Dermis blood vessel endothelial cell (primary cell): ENCODE results near the gene MAPKAPK3. TPM values are rescaled to one million over a fixed set of nuclear protein-coding genes. Genes with fewer than 3 reads are reported as not detected.
"Not testable (repeated sequence)": the region's sequence is repeated elsewhere in the genome, so short reads cannot be mapped to it uniquely, and the experiment has no call there.

Source experiments
- DNase-seq: peaks from one replicate; pipeline ENCODE4 v3.0.0; 2010
- total RNA-seq: library from RNA; depleted of rRNA; stranded (reverse); fragments of >200 nt; gene quantifications from 2 replicates; pipeline ENCODE4 v1.2.3, GENCODE V29; 2014

Gene MAPKAPK3
- total RNA-seq, 1 donor from 2014 or later = 9.2 TPM

DNA sequence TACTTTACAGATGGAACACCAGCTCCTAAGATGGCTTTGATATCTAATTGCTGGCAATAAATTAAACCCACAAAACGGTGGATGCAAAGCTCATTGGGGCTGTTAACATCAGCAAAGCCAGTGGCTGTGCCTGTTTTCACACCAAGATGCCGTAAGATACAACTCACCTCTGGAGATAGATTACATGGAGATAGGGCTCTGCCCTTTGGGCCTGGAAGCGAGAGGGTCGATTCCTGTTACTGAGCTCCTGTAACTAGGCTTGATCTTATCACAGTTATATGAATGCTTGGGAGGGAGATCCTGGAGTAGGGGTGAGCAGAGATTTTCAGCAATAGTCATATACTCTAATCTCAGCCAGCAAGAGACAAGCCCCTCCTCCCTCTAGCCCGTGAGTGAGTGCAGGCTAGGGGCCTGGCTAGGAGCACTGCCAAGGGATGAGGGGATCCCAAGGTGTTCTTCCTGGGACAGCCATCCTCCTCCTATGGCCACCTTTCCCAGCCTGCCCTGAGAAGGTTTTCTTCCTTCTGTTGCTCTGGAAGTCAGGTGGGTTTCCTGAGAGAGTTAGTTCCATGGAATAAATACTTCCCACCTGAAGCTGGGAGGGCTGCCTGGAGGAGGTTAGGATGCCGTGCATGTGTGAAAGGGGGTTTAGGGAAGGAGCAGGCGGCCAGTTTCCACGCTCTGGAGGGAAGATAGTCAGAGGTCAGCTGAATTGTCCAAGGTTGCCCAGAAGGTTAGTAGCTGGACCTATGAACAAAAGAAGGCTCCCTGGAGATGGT lies 39.7 kb downstream of the MAPKAPK3 start:
- DNase-seq = no peak

GRCh38 chr3:50657407-50657806 lies 40.5 kb downstream of the MAPKAPK3 start:
- DNase-seq = no peak

GRCh38 chr3:50657816-50658215 lies 40.9 kb downstream of the MAPKAPK3 start:
- DNase-seq = no peak

- DNase-seq = no peak
Measured at GRCh38 chr3:50658416-50658815, 41.5 kb downstream of the MAPKAPK3 start.

DNA sequence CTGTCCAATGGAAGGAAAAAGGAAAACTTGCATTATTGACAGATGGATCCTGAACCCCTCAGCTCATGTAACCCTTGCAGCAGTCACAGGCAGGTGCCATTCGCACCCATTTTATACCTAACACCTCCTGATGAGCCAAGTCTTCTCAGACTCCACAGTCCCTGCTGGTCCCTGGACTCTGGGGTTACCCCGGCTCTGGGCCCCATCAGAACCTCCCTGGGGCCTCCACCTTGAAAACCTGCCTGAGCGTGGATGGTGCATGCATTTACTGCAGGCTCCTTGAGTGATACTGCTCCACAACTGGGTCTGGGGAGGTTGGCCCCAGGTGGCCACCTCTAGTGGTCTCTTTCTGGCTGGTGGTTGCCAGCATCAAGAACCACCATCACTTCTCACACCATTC lies 41.9 kb downstream of the MAPKAPK3 start:
- no peak for DNase-seq

DNA sequence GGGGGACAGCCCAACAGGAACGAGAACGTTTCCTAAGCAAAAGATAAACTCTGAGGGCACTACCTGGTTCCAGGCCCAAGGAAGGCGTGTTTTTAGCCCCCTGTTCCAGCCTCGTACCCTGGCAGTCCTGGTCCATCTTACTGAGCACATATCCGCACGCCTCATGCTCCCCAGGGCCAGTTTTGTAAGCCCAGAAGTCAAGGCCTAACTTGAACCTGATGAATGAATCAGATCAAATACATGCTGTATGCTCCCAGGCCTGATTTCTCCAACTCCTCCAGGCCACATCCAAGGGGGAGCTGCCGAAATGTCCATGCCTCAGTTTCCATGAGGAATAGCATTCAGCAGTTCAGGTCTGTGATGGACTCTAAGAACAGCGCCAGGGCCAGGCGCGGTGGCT lies 43.4 kb downstream of the MAPKAPK3 start:
- no peak for DNase-seq

DNA sequence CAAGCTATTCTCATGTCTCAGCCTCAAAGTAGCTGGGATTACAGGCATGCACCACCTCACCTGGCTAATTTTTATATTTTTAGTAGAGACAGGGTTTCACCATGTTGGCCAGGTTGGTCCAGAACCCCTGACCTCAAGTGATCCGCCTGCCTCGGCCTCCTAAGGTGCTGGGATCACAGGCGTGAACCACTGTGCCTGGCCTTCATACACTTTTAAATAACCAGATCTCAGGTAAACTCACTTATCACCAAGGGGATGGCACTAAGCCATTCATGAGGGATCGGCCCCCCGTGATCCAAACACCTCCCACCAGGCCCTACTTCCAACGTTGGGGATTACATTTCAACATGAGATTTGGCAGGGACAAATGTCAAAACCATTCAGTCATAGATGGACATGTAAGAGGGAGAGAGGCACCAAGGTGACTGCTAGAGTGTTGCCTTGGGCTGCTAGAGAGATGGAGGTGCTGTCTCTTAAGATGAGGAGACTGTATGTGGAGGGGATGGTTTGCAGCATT lies 44.4 kb downstream of the MAPKAPK3 start:
- DNase-seq = no peak

- DNase-seq = no peak
Measured at GRCh38 chr3:50662408-50662807, 45.5 kb downstream of the MAPKAPK3 start.

GRCh38 chr3:50665081-50665840 lies 48.3 kb downstream of the MAPKAPK3 start:
- no peak for DNase-seq

- not testable (repeated sequence) for DNase-seq
Measured at GRCh38 chr3:50665841-50666115, 48.8 kb downstream of the MAPKAPK3 start.

- no peak for DNase-seq
Measured at GRCh38 chr3:50666837-50667236, 49.9 kb downstream of the MAPKAPK3 start.

DNA sequence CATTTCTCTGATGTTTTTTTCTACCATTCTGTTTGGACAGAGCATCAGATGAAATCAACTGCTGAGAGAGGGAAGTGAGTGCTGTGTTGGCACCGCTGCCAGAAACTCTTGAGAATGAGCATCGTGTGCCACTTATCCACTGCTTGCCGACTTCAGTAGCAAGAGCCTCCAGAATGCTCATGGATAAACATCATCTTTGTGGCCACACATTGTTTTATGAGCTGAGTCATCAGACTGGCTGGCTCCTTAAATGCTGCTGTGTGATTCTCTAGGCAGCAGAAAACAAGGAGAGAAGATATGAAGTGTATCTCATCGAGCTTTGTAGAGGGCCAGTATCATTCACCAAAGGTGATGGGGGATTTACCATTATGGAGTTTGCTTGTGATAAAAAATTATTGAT lies 54.4 kb downstream of the MAPKAPK3 start:
- peak; percentile 65 for DNase-seq

DNA sequence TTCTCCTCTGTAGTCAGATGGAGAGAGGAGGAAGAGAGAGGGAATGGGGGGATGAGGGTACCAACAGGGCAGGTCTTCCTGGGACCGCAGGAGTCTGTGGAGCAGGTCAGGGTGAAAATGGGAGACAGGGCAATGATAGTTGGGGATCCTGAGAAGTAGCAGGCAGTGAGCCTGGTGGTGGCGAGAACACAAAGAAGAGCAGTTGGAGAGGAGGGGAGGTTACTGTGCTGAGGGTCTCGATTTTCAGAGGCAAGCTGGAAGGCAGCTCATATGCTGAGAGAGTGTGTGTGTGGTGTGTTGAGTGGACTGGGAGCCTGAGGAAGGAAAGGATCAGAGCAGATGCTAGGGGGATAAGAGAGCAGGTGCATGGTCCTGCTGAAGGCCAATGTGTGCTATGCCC lies 55.7 kb downstream of the MAPKAPK3 start:
- DNase-seq = no peak

DNA sequence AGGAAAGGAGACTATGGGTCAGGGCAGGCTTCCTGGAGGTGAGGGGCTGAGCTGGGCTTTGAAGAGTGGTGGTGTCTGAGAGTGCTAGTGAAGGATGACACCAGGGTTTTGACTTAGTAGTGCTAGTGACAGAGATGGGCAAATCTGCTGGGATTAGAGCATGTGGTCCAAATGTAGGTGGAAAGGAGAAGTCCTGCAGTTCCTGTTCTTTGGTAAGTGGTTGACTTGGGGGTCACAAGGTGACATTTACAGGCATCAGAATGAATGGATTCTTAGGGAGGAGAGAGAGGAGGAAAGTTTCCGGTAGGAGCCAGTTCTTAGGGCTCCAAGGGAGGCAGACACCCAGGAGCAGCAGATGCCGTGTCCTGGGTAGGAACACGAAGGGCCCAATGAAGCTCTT lies 57.0 kb downstream of the MAPKAPK3 start:
- DNase-seq = no peak

DNA sequence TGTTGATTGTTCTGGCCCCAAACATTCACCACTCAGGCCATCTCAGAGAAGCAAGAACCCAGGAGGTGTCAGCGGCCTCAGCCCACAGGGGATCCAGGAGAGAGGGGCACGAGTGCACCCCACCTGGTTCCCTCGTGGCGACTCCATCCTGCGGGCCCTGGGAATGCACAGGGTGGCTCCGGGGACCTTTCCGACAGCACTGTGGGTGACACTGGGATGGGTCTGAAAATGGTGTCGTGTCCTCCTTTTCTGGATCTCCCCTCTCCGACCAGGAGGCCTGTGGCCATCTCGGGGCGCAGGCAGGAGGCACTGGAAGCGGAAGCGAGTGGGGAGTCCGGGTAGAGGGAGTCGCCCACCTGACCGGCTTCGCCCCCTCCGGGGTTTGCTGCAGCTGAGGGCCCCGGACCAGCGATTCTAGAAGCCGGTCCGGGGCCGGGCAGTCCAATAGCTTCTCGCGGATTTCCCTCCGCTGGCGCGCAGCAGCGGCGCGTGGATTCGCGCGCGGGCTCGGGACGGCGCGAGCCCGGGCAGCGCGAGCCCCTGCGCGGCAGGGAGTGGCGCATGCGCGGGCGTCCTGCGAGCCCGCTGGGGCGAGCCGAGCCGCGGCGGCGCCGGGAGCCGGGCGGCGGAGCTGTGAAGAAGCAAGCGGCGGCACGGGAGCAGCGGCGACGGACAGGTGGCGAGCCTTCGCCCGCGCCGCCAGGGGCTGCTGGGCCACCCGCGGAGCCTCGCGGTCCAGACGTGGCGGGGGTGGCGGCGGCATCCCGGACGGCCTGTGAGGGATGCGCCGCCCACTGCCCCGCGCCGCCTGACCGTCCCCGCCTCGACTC lies 57.6 kb downstream of the MAPKAPK3 start, which contains the start of gene DOCK3:
DOCK3 (plus strand) TSS at position 579 of the 830 bp plus-strand sequence. CDS start 337 bp downstream, outside the sequence.
- peak; percentile 69 for DNase-seq

GRCh38 chr3:50675179-50676030 lies 58.5 kb downstream of the MAPKAPK3 start:
- peak; percentile 27 for DNase-seq

GRCh38 chr3:50676031-50676705 lies 59.2 kb downstream of the MAPKAPK3 start:
- DNase-seq = no peak

GRCh38 chr3:50687127-50687751 lies 70.3 kb downstream of the MAPKAPK3 start:
- no peak for DNase-seq

DNA sequence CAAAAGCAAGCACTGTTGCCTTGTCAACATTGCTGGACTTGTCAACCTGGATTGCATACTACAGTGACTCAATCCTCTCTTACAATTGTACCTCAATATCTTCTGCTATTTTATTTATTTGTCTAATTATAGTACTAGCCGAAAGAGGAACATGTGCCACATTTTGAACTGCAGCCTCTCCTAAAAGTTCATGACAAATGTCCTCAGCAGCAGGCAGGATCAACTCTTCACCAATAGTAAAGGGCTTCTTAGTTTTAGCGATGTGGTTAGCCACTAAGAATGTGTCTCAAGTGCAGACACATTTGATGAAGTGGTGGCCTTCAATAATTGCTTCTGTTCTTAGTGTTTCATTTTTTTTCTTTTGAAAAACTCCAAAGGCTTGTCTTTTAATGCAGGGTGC lies 71.0 kb downstream of the MAPKAPK3 start:
- DNase-seq = no peak

GRCh38 chr3:50688602-50689001 lies 71.7 kb downstream of the MAPKAPK3 start:
- DNase-seq = not testable (repeated sequence)

- no peak for DNase-seq
Measured at GRCh38 chr3:50689558-50689957, 72.6 kb downstream of the MAPKAPK3 start.
